ENCODE data around the gene LCORL.

LCORL gene

DNA sequence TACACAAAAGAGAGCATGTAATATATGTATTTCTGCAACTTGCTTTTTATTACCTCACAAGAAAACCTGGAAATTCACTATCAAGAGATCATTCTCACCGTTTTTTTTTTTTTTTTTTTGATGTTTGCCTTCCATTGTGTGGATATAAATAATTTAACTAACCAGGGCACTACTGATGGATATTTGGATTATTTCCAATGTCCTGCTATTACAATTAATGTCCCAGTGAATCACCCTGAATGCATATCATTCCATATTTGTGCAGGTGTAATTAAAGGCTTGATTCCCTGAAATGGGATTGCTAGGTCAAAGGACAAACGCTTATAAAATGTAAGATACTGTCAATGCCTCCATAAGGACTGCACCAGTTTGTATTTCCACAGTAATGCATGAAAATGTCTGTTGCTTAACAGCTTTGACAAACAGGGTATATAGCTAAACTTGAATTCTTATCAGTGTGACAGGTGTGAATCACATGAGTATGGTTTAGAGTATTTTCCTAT, 123.0 kb downstream of the LCORL start:
- no peak overlapping the region for H3K4me3 Mint-ChIP-seq
- H3K36me3 Mint-ChIP-seq (ENCODE audit: insufficient read depth) = peaks cover 3% of the 10 kb centered on the region

DNA sequence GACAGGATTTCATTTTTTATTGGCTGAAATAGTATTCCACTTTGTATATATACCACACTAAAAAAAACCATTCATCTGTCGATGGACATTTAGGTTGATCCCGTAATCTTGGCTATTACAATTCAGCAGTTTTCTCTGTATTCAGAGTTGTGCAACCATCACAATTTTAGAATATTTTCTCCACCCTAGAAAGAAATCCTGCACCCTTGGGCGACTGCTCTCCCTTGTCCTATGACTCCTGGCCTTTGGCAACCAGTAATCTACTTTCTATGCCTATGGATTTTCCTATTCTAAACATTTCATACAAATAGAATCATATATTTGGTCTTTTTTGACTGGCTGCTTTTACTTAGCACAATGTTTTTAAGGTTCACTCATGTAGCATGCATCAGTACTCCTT, 126.1 kb downstream of the LCORL start:
- H3K4me3 Mint-ChIP-seq = no peak overlapping the region
- H3K4me1 Mint-ChIP-seq = no peaks in the 10 kb centered on the region
- no peak overlapping the region for H3K27ac Mint-ChIP-seq (ENCODE audit: low read depth)
- no peaks in the 10 kb centered on the region for H3K27me3 Mint-ChIP-seq
- ATAC-seq (replicated peaks; ENCODE audit: extremely low read depth, poor library complexity, severe bottlenecking) (no peak), DNase-seq (ENCODE audit: low spot score in 2 of 2) (no peak)
- H3K36me3 Mint-ChIP-seq (ENCODE audit: insufficient read depth) = peaks cover under 1% of the 10 kb centered on the region
- H3K9me3 Mint-ChIP-seq = no peaks in the 10 kb centered on the region

More for the DNA sequence above, 123.0 kb downstream of the LCORL start:
- Mint-ChIP-seq H3K27ac (ENCODE audit: low read depth) (no peak overlapping the region), H3K4me1 (no peaks in the 10 kb centered on the region), H3K27me3 (no peaks in the 10 kb centered on the region), H3K9me3 (no peaks in the 10 kb centered on the region)
- no peak for ATAC-seq (replicated peaks; ENCODE audit: extremely low read depth, poor library complexity, severe bottlenecking)
- no peak for DNase-seq (ENCODE audit: low spot score in 2 of 2)

DNA sequence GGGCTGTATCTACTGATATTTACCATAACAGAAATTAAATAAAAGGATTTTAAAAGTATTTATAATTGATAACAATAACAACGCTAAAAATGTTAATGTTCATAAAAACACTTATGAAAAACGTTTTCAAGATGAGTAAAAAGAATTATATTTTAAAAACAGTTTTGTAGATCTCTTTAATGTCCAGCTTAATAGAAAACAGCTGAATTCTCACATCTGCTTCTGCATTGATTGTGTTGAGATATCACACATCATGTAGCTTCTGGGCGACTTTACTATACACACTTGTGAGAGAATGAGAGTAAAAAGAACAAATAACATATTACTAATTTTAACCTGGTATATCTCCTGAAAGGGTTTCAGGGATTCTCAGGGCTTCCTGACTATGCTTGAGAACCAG, 127.1 kb downstream of the LCORL start:
- no peak overlapping the region for H3K27ac Mint-ChIP-seq (ENCODE audit: low read depth)
- no peaks in the 10 kb centered on the region for H3K4me1 Mint-ChIP-seq
- no peaks in the 10 kb centered on the region for H3K9me3 Mint-ChIP-seq
- DNase-seq (ENCODE audit: low spot score in 2 of 2) = no peak
- no peak overlapping the region for H3K4me3 Mint-ChIP-seq
- no peaks in the 10 kb centered on the region for H3K27me3 Mint-ChIP-seq
- no peaks in the 10 kb centered on the region for H3K36me3 Mint-ChIP-seq (ENCODE audit: insufficient read depth)
- no peak for ATAC-seq (replicated peaks; ENCODE audit: extremely low read depth, poor library complexity, severe bottlenecking)

DNA sequence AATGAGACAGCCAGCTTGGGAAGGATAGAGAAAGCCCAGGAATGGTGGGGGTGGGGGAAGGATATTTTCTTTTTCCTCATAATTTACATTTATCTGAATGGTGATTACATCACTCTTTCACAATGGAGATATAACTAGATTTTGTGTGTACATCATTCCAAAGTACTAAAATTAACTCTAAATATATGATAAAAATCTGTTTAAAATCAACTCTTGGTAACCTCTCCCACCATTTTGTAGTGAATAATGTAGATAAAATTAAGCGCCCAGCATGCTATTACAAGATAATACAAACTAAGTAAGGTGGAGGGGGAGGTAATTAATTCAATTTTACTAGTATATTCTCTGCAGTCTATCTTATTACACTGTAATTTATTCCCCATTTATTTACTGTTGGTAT, 131.9 kb downstream of the LCORL start:
- Mint-ChIP-seq H3K9me3 (no peaks in the 10 kb centered on the region), H3K27me3 (no peaks in the 10 kb centered on the region), H3K27ac (ENCODE audit: low read depth) (no peak overlapping the region), H3K36me3 (ENCODE audit: insufficient read depth) (peaks cover 2% of the 10 kb centered on the region), H3K4me1 (no peaks in the 10 kb centered on the region), H3K4me3 (no peak overlapping the region)
- DNase-seq (ENCODE audit: low spot score in 2 of 2) (no peak), ATAC-seq (replicated peaks; ENCODE audit: extremely low read depth, poor library complexity, severe bottlenecking) (no peak)

DNA sequence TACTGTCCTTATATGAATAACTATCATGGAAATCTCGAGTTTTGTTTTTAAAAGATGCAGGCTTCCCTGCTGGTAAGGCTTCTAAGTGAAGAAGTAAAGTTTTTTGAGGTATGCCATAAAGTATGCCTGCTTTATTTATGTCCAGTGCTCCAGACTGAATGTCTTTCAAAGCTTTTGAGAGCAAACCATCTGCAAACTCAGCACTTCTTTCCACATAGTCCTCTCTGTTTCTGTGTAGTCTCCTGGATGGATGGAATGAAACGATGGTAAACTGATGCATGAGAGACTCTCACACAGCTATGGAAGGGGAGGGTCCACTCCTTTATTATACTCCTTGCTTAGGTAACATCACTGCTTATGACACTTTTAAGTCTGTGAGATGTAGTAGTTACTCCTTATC, 137.0 kb downstream of the LCORL start:
- Mint-ChIP-seq H3K27me3 (no peaks in the 10 kb centered on the region), H3K4me1 (no peaks in the 10 kb centered on the region), H3K36me3 (ENCODE audit: insufficient read depth) (peaks cover 3% of the 10 kb centered on the region), H3K4me3 (no peak overlapping the region), H3K9me3 (no peaks in the 10 kb centered on the region), H3K27ac (ENCODE audit: low read depth) (no peak overlapping the region)
- ATAC-seq (replicated peaks; ENCODE audit: extremely low read depth, poor library complexity, severe bottlenecking) (no peak), DNase-seq (ENCODE audit: low spot score in 2 of 2) (no peak)

DNA sequence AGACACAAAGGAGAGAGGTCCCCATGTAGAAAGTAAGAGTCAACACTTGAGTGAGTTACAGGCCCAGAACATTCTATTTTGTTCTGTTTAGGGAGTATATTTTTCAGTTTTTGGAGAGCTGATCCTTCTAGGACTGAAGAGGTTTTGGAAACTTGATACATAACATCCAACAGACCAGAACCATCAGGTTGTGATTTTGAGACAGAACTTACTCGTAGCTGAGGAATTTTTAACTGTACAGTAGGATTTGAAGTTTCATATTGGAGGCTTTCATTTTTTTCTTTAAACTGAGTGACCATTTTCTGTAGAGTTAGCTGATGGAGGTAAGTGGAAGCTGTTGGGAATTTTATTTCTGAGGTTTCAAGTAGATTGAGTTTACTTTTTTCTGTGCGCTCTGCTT, 137.5 kb downstream of the LCORL start:
- ATAC-seq (replicated peaks; ENCODE audit: extremely low read depth, poor library complexity, severe bottlenecking) = no peak
- no peaks in the 10 kb centered on the region for H3K9me3 Mint-ChIP-seq
- no peaks in the 10 kb centered on the region for H3K27me3 Mint-ChIP-seq
- peaks cover 3% of the 10 kb centered on the region for H3K36me3 Mint-ChIP-seq (ENCODE audit: insufficient read depth)
- no peak overlapping the region for H3K27ac Mint-ChIP-seq (ENCODE audit: low read depth)
- no peaks in the 10 kb centered on the region for H3K4me1 Mint-ChIP-seq
- no peak for DNase-seq (ENCODE audit: low spot score in 2 of 2)
- no peak overlapping the region for H3K4me3 Mint-ChIP-seq

DNA sequence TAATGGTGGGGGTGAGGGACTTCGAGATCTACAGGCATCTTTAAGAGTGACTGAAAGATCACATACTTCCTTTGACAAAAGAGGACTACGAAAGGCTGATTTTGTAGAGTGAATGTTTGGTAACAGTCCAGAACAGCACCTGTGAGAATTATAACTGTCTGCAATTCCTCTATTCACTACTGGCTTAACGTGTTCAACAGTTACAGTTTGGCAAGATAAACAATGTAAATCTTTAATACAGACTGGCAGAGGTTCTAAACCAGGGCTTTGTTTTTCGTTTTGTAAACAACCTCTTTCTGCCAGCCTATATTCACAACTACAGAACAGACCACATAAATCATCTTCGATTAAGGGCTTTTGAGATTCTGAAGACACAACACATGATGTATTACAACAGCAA, 143.9 kb downstream of the LCORL start:
- no peaks in the 10 kb centered on the region for H3K36me3 Mint-ChIP-seq (ENCODE audit: insufficient read depth)
- no peaks in the 10 kb centered on the region for H3K27me3 Mint-ChIP-seq
- H3K27ac Mint-ChIP-seq (ENCODE audit: low read depth) = no peak overlapping the region
- DNase-seq (ENCODE audit: low spot score in 2 of 2) = no peak
- H3K9me3 Mint-ChIP-seq = no peaks in the 10 kb centered on the region
- no peak for ATAC-seq (replicated peaks; ENCODE audit: extremely low read depth, poor library complexity, severe bottlenecking)
- H3K4me3 Mint-ChIP-seq = no peak overlapping the region
- H3K4me1 Mint-ChIP-seq = no peaks in the 10 kb centered on the region

DNA sequence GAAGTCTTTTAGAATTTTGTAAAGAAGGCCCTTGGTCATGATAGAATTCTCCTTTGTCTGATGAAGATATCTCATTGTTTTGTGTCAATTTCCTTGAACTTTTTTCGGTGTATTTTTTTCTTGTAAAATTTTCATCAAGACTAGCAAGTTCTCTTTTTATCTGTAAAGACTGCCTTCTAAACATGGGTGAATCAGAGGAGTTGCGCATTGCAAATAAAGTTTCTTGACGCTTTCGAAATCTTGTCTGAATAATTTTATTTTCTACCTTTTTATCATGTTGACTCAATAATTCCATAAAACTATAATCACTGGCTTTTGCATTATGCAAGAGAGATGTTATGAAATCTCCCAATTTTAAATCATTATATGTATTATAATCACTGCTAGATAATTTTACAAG, 144.6 kb downstream of the LCORL start:
- DNase-seq (ENCODE audit: low spot score in 2 of 2) (no peak), ATAC-seq (replicated peaks; ENCODE audit: extremely low read depth, poor library complexity, severe bottlenecking) (no peak)
- Mint-ChIP-seq H3K9me3 (no peaks in the 10 kb centered on the region), H3K36me3 (ENCODE audit: insufficient read depth) (no peaks in the 10 kb centered on the region), H3K4me3 (no peak overlapping the region), H3K27me3 (no peaks in the 10 kb centered on the region), H3K27ac (ENCODE audit: low read depth) (no peak overlapping the region), H3K4me1 (no peaks in the 10 kb centered on the region)

DNA sequence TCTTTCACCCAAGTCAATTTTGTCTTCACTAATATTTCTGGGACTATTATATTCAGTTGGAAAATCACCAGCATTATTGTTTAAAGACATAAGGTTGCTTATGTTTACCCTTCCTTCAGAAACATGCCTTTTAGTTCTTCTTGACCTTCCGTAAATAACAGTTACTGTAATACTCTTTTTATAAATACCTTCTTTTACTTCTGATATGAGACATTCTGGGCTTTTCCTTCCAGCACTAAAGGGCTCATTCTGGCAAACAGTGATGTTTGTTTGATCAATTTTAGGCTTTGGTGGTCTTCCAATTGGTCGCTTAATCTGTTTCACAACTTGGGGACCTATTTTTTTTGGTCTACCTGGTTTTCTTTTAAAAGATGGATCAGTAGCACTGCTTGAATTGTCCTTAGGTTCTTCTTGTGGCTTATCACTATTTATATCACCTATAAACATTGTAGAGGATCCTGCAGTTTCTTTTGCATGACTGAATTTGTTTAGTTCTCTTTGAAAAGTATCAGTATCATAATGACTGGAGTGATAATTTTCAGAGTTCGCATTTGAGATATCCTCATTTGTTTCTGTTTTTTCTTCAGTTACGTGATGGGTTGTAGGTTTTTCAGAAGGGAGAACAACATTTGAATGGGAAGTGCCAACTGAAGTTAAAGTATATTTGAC, 146.0 kb downstream of the LCORL start:
- no peaks in the 10 kb centered on the region for H3K36me3 Mint-ChIP-seq (ENCODE audit: insufficient read depth)
- ATAC-seq (replicated peaks; ENCODE audit: extremely low read depth, poor library complexity, severe bottlenecking) (no peak), DNase-seq (ENCODE audit: low spot score in 2 of 2) (no peak)
- no peaks in the 10 kb centered on the region for H3K9me3 Mint-ChIP-seq
- no peak overlapping the region for H3K4me3 Mint-ChIP-seq
- H3K4me1 Mint-ChIP-seq = no peaks in the 10 kb centered on the region
- H3K27me3 Mint-ChIP-seq = no peaks in the 10 kb centered on the region
- no peak overlapping the region for H3K27ac Mint-ChIP-seq (ENCODE audit: low read depth)

DNA sequence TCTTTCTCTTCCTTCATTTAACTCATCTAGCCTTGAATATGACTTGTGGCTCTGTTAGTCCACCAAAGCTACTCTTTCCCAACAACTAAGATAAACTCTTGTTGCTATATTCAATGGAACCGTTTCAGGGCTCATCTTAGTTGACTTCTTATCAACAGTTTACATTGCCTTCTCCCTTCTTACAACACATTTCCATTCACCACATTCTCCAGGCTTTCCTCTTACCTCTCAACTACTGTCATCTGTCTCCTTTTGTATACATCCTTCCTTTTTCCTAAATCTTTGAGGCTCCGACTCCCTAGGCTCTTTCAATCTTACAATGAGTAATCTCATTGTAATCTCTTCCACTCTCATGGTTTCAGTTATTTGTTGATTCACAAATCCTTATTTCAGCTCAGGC, 152.2 kb downstream of the LCORL start:
- H3K36me3 Mint-ChIP-seq (ENCODE audit: insufficient read depth) = no peaks in the 10 kb centered on the region
- H3K27me3 Mint-ChIP-seq = no peaks in the 10 kb centered on the region
- no peak for DNase-seq (ENCODE audit: low spot score in 2 of 2)
- no peak overlapping the region for H3K27ac Mint-ChIP-seq (ENCODE audit: low read depth)
- no peak for ATAC-seq (replicated peaks; ENCODE audit: extremely low read depth, poor library complexity, severe bottlenecking)
- H3K9me3 Mint-ChIP-seq = no peaks in the 10 kb centered on the region
- H3K4me3 Mint-ChIP-seq = no peak overlapping the region
- no peaks in the 10 kb centered on the region for H3K4me1 Mint-ChIP-seq

DNA sequence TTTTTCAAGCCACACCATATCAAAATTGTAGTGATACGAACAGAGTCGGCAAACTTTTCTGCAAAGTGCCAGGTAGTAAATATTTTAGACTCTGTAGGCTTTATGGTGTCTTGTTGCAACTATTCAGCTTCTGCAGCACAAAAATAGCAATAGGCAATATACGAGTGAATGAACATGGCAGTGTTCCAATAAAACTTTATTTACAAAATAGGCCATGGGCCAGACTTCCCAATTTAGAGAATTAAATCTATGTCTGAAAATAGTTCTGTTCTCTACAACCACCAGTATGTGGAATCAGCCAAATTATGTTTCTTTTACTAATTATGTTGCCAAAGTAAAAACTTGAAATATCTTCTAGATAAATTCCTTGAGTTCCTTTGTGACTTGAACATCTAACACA, 154.3 kb downstream of the LCORL start:
- no peaks in the 10 kb centered on the region for H3K4me1 Mint-ChIP-seq
- ATAC-seq (replicated peaks; ENCODE audit: extremely low read depth, poor library complexity, severe bottlenecking) (no peak), DNase-seq (ENCODE audit: low spot score in 2 of 2) (no peak)
- H3K27ac Mint-ChIP-seq (ENCODE audit: low read depth) = no peak overlapping the region
- H3K27me3 Mint-ChIP-seq = no peaks in the 10 kb centered on the region
- H3K4me3 Mint-ChIP-seq = no peak overlapping the region
- H3K36me3 Mint-ChIP-seq (ENCODE audit: insufficient read depth) = no peaks in the 10 kb centered on the region
- H3K9me3 Mint-ChIP-seq = peaks cover under 1% of the 10 kb centered on the region

DNA sequence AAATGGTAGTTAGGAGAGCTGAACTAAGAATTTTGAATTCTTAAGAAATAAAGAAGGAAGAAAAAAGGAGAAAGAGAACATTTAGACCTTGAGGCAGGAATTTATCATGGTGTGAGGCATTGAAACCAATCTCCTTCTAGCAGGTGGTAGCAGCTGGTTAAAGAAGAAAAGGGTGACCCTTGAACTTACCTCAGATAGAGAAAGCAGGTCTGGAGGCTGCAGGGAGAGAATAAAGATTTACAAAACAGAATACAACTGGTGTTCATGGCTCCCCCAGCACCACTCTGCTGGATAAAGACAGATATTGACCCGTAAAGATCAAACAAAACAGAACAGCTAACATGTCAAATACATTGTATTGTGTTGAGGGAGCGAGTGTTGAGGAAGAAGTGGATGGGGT, 154.7 kb downstream of the LCORL start:
- ATAC-seq (replicated peaks; ENCODE audit: extremely low read depth, poor library complexity, severe bottlenecking) (no peak), DNase-seq (ENCODE audit: low spot score in 2 of 2) (no peak)
- no peaks in the 10 kb centered on the region for H3K36me3 Mint-ChIP-seq (ENCODE audit: insufficient read depth)
- no peaks in the 10 kb centered on the region for H3K4me1 Mint-ChIP-seq
- H3K27ac Mint-ChIP-seq (ENCODE audit: low read depth) = no peak overlapping the region
- no peaks in the 10 kb centered on the region for H3K27me3 Mint-ChIP-seq
- H3K9me3 Mint-ChIP-seq = peaks cover 5% of the 10 kb centered on the region
- no peak overlapping the region for H3K4me3 Mint-ChIP-seq

DNA sequence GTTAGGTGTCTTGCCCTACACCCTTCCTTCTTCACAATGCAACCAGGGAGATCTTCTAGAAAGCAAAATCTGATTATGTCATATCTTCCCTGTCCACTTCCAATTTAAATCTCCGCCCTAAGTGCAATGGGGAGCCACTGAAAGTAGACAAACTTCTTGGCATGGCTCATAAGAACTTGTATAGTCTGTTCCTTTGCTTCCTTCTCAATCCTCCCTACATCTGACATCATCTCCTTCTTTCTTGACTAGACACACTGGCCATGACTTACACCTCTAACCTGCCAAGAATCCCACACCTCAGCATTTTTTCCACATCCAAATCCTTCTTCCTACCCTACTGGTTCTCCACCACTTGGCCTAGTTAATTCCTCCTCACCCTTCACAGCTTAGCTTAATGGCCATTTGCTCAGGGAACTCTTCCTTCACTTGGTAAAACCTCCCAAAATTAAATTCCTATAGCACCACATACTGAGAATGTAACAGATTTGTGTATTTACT, 155.6 kb downstream of the LCORL start:
- DNase-seq (ENCODE audit: low spot score in 2 of 2) (no peak), ATAC-seq (replicated peaks; ENCODE audit: extremely low read depth, poor library complexity, severe bottlenecking) (no peak)
- Mint-ChIP-seq H3K4me3 (no peak overlapping the region), H3K27ac (ENCODE audit: low read depth) (no peak overlapping the region), H3K9me3 (peaks cover 8% of the 10 kb centered on the region), H3K4me1 (no peaks in the 10 kb centered on the region), H3K27me3 (no peaks in the 10 kb centered on the region), H3K36me3 (ENCODE audit: insufficient read depth) (no peaks in the 10 kb centered on the region)

All from central memory CD8-positive, alpha-beta T cell (primary cell).